ENCODE measurements around the gene C13orf46.

C13orf46 gene

GRCh38 chr13:113967729-113968462, 6.0 kb downstream of the C13orf46 start:
- TF ChIP-seq YY1 (IDR thresholded peaks at IDR 0.05; ENCODE audit: insufficient read depth, insufficient read length) (no peak), ZNF274 (IDR thresholded peaks at IDR 0.05; ENCODE audit: low read depth, low read length) (no peak), SUZ12 (IDR thresholded peaks at IDR 0.05; ENCODE audit: extremely low read depth, insufficient read depth, insufficient read length) (no peak)
- Histone ChIP-seq H3K27me3 (ENCODE audit: insufficient read depth, insufficient read length) (no peaks in the 10 kb centered on the region), H3K4me3 (ENCODE audit: insufficient read length, low read depth) (no peak overlapping the region), H3K9ac (ENCODE audit: insufficient read length, low read depth) (no peak overlapping the region), H3K36me3 (ENCODE audit: insufficient read depth, insufficient read length, low read length) (peaks cover 4% of the 10 kb centered on the region), H3K9me3 (ENCODE audit: insufficient read depth, low read length) (no peaks in the 10 kb centered on the region; the same call in 1 of the 2 replicates), H3K4me1 (ENCODE audit: insufficient read depth, insufficient read length) (peaks cover 2% of the 10 kb centered on the region)
- no peak for DNase-seq (ENCODE audit: low read depth, low spot score)

DNA sequence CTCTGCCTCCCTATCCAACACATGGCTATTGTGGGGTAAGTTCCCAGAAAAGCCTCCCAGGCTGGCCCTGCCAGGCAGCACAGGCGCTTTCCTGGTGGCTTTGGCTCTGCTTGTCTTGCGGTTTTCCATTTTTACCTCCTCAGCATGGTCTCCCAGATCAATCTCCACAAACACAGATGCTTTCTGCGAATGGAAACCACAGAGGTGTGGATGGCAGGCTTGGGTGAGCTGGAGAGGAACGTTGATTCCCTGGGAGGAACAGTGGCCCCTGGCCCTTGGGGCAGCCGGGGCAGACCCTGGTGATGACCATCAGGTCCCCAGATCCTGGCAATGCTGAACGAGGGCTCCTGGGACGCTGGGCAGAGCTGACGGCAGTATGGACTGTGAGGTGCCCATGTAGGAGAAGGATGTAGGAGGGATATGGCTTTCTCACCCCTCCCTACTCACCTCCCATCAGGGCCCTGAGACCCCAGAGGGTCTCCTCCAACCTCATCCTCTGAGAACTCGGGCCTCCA, 6.6 kb downstream of the C13orf46 start:
- no peak for TF ChIP-seq SUZ12 (IDR thresholded peaks at IDR 0.05; ENCODE audit: extremely low read depth, insufficient read depth, insufficient read length)
- no peaks in the 10 kb centered on the region for H3K4me1 ChIP-seq (ENCODE audit: insufficient read depth, insufficient read length)
- H3K27me3 ChIP-seq (ENCODE audit: insufficient read depth, insufficient read length), result no peaks in the 10 kb centered on the region
- H3K9me3 ChIP-seq (ENCODE audit: insufficient read depth, low read length), result no peaks in the 10 kb centered on the region; the same call in 1 of the 2 replicates
- peaks cover 4% of the 10 kb centered on the region for H3K36me3 ChIP-seq (ENCODE audit: insufficient read depth, insufficient read length, low read length)
- H3K9ac ChIP-seq (ENCODE audit: insufficient read length, low read depth), result no peak overlapping the region
- no peak overlapping the region for H3K4me3 ChIP-seq (ENCODE audit: insufficient read length, low read depth)
- no peak for DNase-seq (ENCODE audit: low read depth, low spot score)

GRCh38 chr13:113965968-113966884, 7.7 kb downstream of the C13orf46 start:
- Histone ChIP-seq H3K4me1 (ENCODE audit: insufficient read depth, insufficient read length) (no peaks in the 10 kb centered on the region), H3K36me3 (ENCODE audit: insufficient read depth, insufficient read length, low read length) (peaks cover 4% of the 10 kb centered on the region), H3K9me3 (ENCODE audit: insufficient read depth, low read length) (peaks cover 4% of the 10 kb centered on the region), H3K27me3 (ENCODE audit: insufficient read depth, insufficient read length) (no peaks in the 10 kb centered on the region), H3K4me3 (ENCODE audit: insufficient read length, low read depth) (no peak overlapping the region), H3K9ac (ENCODE audit: insufficient read length, low read depth) (no peak overlapping the region)
- DNase-seq (ENCODE audit: low read depth, low spot score), result no peak
- TF ChIP-seq YY1 (IDR thresholded peaks at IDR 0.05; ENCODE audit: insufficient read depth, insufficient read length) (no peak), ZNF274 (IDR thresholded peaks at IDR 0.05; ENCODE audit: low read depth, low read length) (no peak), SUZ12 (IDR thresholded peaks at IDR 0.05; ENCODE audit: extremely low read depth, insufficient read depth, insufficient read length) (no peak)

DNA sequence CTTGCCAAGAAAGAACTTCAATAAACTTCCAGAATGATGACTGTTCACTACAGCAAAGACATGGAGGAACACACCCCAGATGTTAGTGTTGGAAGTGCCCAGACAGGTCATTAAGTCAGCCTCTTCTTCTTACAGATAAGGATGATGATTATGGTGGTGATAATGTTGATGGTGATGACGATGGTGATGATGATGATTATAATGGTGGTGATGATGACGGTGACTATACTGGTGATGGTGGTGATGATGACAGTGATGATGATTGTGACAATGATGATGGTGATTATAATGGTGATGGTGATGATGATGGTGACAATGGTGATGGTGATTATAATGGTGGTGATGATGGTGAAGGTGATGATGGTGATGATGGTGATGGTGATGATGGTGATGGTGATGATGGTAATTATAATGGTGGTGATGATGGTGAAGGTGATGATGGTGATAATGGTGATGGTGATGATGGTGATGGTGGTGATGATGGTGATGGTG, 8.4 kb downstream of the C13orf46 start:
- no peak overlapping the region for H3K4me3 ChIP-seq (ENCODE audit: insufficient read length, low read depth)
- H3K9me3 ChIP-seq (ENCODE audit: insufficient read depth, low read length), result peaks cover 12% of the 10 kb centered on the region
- H3K9ac ChIP-seq (ENCODE audit: insufficient read length, low read depth), result no peak overlapping the region
- H3K4me1 ChIP-seq (ENCODE audit: insufficient read depth, insufficient read length), result no peaks in the 10 kb centered on the region
- TF ChIP-seq YY1 (IDR thresholded peaks at IDR 0.05; ENCODE audit: insufficient read depth, insufficient read length), result no peak
- TF ChIP-seq ZNF274 (IDR thresholded peaks at IDR 0.05; ENCODE audit: low read depth, low read length), result no peak
- TF ChIP-seq SUZ12 (IDR thresholded peaks at IDR 0.05; ENCODE audit: extremely low read depth, insufficient read depth, insufficient read length), result no peak
- no peaks in the 10 kb centered on the region for H3K27me3 ChIP-seq (ENCODE audit: insufficient read depth, insufficient read length)
- peaks cover 4% of the 10 kb centered on the region for H3K36me3 ChIP-seq (ENCODE audit: insufficient read depth, insufficient read length, low read length)
- no peak for DNase-seq (ENCODE audit: low read depth, low spot score)

GRCh38 chr13:113964251-113964995, 9.5 kb downstream of the C13orf46 start:
- Histone ChIP-seq H3K4me3 (ENCODE audit: insufficient read length, low read depth) (no peak overlapping the region), H3K9ac (ENCODE audit: insufficient read length, low read depth) (no peak overlapping the region), H3K4me1 (ENCODE audit: insufficient read depth, insufficient read length) (no peaks in the 10 kb centered on the region), H3K36me3 (ENCODE audit: insufficient read depth, insufficient read length, low read length) (no peaks in the 10 kb centered on the region), H3K27me3 (ENCODE audit: insufficient read depth, insufficient read length) (no peaks in the 10 kb centered on the region), H3K9me3 (ENCODE audit: insufficient read depth, low read length) (peaks cover 21% of the 10 kb centered on the region)
- TF ChIP-seq YY1 (IDR thresholded peaks at IDR 0.05; ENCODE audit: insufficient read depth, insufficient read length) (no peak), SUZ12 (IDR thresholded peaks at IDR 0.05; ENCODE audit: extremely low read depth, insufficient read depth, insufficient read length) (no peak), ZNF274 (IDR thresholded peaks at IDR 0.05; ENCODE audit: low read depth, low read length) (no peak)
- no peak for DNase-seq (ENCODE audit: low read depth, low spot score)

DNA sequence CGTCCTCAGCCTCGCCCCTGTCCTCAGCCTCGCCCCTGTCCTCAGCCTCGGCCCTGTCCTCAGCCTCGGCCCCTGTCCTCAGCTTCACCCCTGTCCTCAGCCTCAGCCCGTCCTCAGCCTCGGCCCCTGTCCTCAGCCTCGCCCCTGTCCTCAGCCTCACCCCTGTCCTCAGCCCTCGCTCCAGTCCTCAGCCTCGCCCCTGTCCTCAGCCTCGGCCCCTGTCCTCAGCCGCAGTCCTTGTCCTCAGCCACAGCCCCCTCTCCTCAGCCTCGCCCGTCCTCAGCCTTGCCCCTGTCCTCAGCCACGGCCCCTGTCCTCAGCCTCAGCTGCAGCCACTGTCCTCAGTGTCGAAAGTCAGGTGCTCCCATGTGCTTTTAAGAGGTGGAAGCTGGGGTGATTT, 10.5 kb downstream of the C13orf46 start:
- Histone ChIP-seq H3K36me3 (ENCODE audit: insufficient read depth, insufficient read length, low read length) (no peaks in the 10 kb centered on the region), H3K9me3 (ENCODE audit: insufficient read depth, low read length) (peaks cover 31% of the 10 kb centered on the region), H3K9ac (ENCODE audit: insufficient read length, low read depth) (no peak overlapping the region), H3K27me3 (ENCODE audit: insufficient read depth, insufficient read length) (no peaks in the 10 kb centered on the region), H3K4me3 (ENCODE audit: insufficient read length, low read depth) (no peak overlapping the region), H3K4me1 (ENCODE audit: insufficient read depth, insufficient read length) (no peaks in the 10 kb centered on the region)
- no peak for DNase-seq (ENCODE audit: low read depth, low spot score)
- TF ChIP-seq YY1 (IDR thresholded peaks at IDR 0.05; ENCODE audit: insufficient read depth, insufficient read length), result no peak
- no peak for TF ChIP-seq SUZ12 (IDR thresholded peaks at IDR 0.05; ENCODE audit: extremely low read depth, insufficient read depth, insufficient read length)
- TF ChIP-seq ZNF274 (IDR thresholded peaks at IDR 0.05; ENCODE audit: low read depth, low read length), result no peak
